GM10266 (cell line): Measurements from ENCODE around the gene GIGYF2.

Source experiments
- DNase-seq: peaks from one replicate; pipeline ENCODE4 v3.0.0; 2012; ENCODE audit errors: extremely low spot score
- CTCF ChIP-seq: IDR thresholded peaks from 2 replicates; pipeline ENCODE4 v1.5.1; 2012; ENCODE audit warnings: mild to moderate bottlenecking, low read depth; ENCODE audit not compliant: control insufficient read depth, insufficient read depth; ENCODE audit errors: missing control alignments

Gene GIGYF2

GRCh38 chr2:232750135-232750671 is 53.1 kb downstream of the GIGYF2 start:
- DNase-seq, result no peak

GRCh38 chr2:232757905-232758304 is 60.8 kb downstream of the GIGYF2 start:
- no peak for TF ChIP-seq CTCF
- no peak for DNase-seq

More at GRCh38 chr2:232750135-232750671, 53.1 kb downstream of the GIGYF2 start:
- no peak for TF ChIP-seq CTCF

- DNase-seq, result peak; percentile 15
- TF ChIP-seq CTCF, result peak; percentile 55
Observed at GRCh38 chr2:232761301-232761907, 64.3 kb downstream of the GIGYF2 start.

GRCh38 chr2:232767866-232768265 is 70.7 kb downstream of the GIGYF2 start:
- TF ChIP-seq CTCF, result no peak

GRCh38 chr2:232770207-232770606 is 73.1 kb downstream of the GIGYF2 start:
- TF ChIP-seq CTCF, result no peak
- DNase-seq, result no peak

More at GRCh38 chr2:232767866-232768265, 70.7 kb downstream of the GIGYF2 start:
- no peak for DNase-seq

- no peak for TF ChIP-seq CTCF
- no peak for DNase-seq
Observed at GRCh38 chr2:232771870-232772269, 74.7 kb downstream of the GIGYF2 start.

- peak; percentile 8 for DNase-seq
- TF ChIP-seq CTCF, result no peak
Observed at GRCh38 chr2:232772531-232772930, 75.4 kb downstream of the GIGYF2 start.
